SK-N-SH treated with all-trans-retinoic acid at 6 μM for 48 hours (cell line): ENCODE measurements around the gene ADAP1.

Experiments
- ATAC-seq: fragments of 200-7000 bp; cut with Tn5 transposase; 3 replicates; pipeline ENCODE4 v1.9.1; 2020; ENCODE audit warnings: mild to moderate bottlenecking, moderate library complexity
- ARNTL ChIP-seq: fragments of 450-650 bp; formaldehyde crosslinking; IDR thresholded peaks from 2 replicates; pipeline ENCODE4 v1.5.0; 2020; ENCODE audit warnings: low read depth, mild to moderate bottlenecking, moderate library complexity, borderline replicate concordance
- BACH2 ChIP-seq: fragments of 250-450 bp; sonication (Bioruptor Pico); IDR thresholded peaks from 2 replicates; pipeline ENCODE4 v1.9.0; 2021; ENCODE audit warnings: mild to moderate bottlenecking, borderline replicate concordance
- ESRRG ChIP-seq: fragments of 250-450 bp; sonication (Bioruptor Pico); IDR thresholded peaks from 2 replicates; pipeline ENCODE4 v1.6.1; 2021; ENCODE audit warnings: mild to moderate bottlenecking
- GLIS3 ChIP-seq: fragments of 250-450 bp; sonication (Bioruptor Pico); IDR thresholded peaks from 2 replicates; pipeline ENCODE4 v1.5.0; 2020; ENCODE audit warnings: mild to moderate bottlenecking, moderate library complexity
- ISL1 ChIP-seq: fragments of 250-450 bp; sonication (Bioruptor Pico); IDR thresholded peaks from 2 replicates; pipeline ENCODE4 v2.1.2; 2022; ENCODE audit warnings: mild to moderate bottlenecking, moderate library complexity
- OSR1 ChIP-seq: fragments of 250-450 bp; sonication (Bioruptor Pico); IDR thresholded peaks from 2 replicates; pipeline ENCODE4 v1.8.0; 2022; ENCODE audit warnings: moderate library complexity, mild to moderate bottlenecking, inconsistent platforms
- PPARA ChIP-seq: fragments of 250-450 bp; sonication (Bioruptor Pico); IDR thresholded peaks from 2 replicates; pipeline ENCODE4 v1.5.0; 2020; ENCODE audit warnings: mild to moderate bottlenecking, borderline replicate concordance
- RARB ChIP-seq: fragments of 250-450 bp; sonication (Bioruptor Pico); IDR thresholded peaks from 2 replicates; pipeline ENCODE4 v1.8.0; 2021; ENCODE audit warnings: mild to moderate bottlenecking, moderate library complexity
- TCF4 ChIP-seq: fragments of 250-450 bp; sonication (Bioruptor Pico); IDR thresholded peaks from 2 replicates; pipeline ENCODE4 v1.8.0; 2021; ENCODE audit warnings: mild to moderate bottlenecking, moderate library complexity, borderline replicate concordance
- TOX ChIP-seq: fragments of 250-450 bp; sonication (Bioruptor Pico); IDR thresholded peaks from 2 replicates; pipeline ENCODE4 v1.8.0; 2021; ENCODE audit warnings: mild to moderate bottlenecking, moderate library complexity, borderline replicate concordance
- ZFP3 ChIP-seq: fragments of 250-450 bp; sonication (Bioruptor Pico); IDR thresholded peaks from 2 replicates; pipeline ENCODE4 v1.5.0; 2020; ENCODE audit warnings: mild to moderate bottlenecking, moderate library complexity
- ZFP30 ChIP-seq: fragments of 450-650 bp; formaldehyde crosslinking; IDR thresholded peaks from 2 replicates; pipeline ENCODE4 v1.5.0; 2022; ENCODE audit warnings: mild to moderate bottlenecking, moderate library complexity
- ZNF565 ChIP-seq: fragments of 450-650 bp; formaldehyde crosslinking; conservative IDR thresholded peaks from 2 replicates; pipeline ENCODE4 v1.5.0; 2020; ENCODE audit warnings: low read depth, mild to moderate bottlenecking, moderate library complexity
- ZNF70 ChIP-seq: fragments of 450-650 bp; formaldehyde crosslinking; IDR thresholded peaks from 2 replicates; pipeline ENCODE4 v1.5.0; 2020; ENCODE audit warnings: mild to moderate bottlenecking, moderate library complexity
- ZNF8 ChIP-seq: fragments of 450-650 bp; formaldehyde crosslinking; IDR thresholded peaks from 2 replicates; pipeline ENCODE4 v1.5.0; 2020; ENCODE audit warnings: mild to moderate bottlenecking, moderate library complexity
- TF ChIP-seq, protein P1 (sequence below): fragments of 250-450 bp; sonication (Bioruptor Pico); IDR thresholded peaks from 2 replicates; pipeline ENCODE4 v1.5.1; 2020; ENCODE audit warnings: low read depth, mild to moderate bottlenecking, moderate library complexity
- TF ChIP-seq, protein P2 (sequence below): fragments of 250-450 bp; sonication (Bioruptor Pico); IDR thresholded peaks from 2 replicates; pipeline ENCODE4 v1.8.0; 2020; ENCODE audit warnings: mild to moderate bottlenecking, moderate library complexity, borderline replicate concordance
- TF ChIP-seq, protein P3 (sequence below): fragments of 250-450 bp; sonication (Bioruptor Pico); IDR thresholded peaks from 2 replicates; pipeline ENCODE4 v1.5.0; 2020; ENCODE audit warnings: mild to moderate bottlenecking, moderate library complexity
- TF ChIP-seq, protein P4 (sequence below): fragments of 250-450 bp; sonication (Bioruptor Pico); IDR thresholded peaks from 2 replicates; pipeline ENCODE4 v1.8.0; 2021; ENCODE audit warnings: low read depth, mild to moderate bottlenecking, moderate library complexity, borderline replicate concordance
- TF ChIP-seq, protein P5 (sequence below): fragments of 250-450 bp; sonication (Bioruptor Pico); IDR thresholded peaks from 2 replicates; pipeline ENCODE4 v1.5.1; 2021; ENCODE audit warnings: mild to moderate bottlenecking, moderate library complexity

Gene ADAP1

DNA sequence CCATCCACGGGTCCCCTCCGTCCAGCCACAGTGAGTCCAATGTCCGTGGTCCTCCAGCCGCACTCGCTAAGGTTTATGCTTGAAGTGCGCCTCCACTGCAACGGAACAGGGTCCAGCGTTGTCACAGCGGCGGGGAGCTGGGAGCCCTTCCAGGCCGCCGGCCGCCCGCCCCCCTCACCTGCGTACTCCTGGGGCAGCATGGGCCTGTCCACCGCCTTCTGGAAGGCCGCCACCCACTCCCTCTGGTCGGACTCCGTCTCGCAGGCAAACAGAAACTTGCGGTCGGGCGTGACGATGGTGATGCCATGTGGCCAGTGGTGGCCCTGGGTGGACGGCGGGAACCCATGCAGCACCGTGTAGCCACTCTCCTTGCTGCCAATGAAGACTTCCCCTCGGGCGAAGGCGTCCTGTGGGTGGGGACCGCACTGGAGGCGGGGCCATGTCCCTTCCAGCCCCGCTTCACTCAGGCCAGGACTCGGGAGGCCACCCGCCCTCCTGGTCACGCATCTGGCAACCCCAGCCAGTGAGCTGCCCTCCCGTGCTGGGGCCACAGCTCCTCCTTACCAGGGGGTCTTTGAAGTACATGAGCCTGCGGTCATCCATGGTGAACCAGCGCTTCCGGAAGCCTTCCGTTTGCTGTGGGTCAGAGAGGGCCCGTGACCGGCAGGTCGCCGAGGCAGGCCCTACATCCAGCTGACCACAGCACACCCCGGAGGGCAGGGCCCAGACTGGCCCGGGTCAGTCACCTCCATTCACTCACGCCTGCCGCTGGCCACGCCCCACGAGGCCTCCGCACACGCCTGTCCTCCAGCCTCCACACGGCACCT is 55.4 kb downstream of the ADAP1 start:
- ATAC-seq, result no peak
- TF ChIP-seq BACH2 (CRISPR knock-in tag) (no peak), GLIS3 (no peak), ARNTL (CRISPR knock-in tag) (no peak), ZNF565 (no peak), TOX (CRISPR knock-in tag) (no peak), OSR1 (no peak)
- TF ChIP-seq, protein P1, sequence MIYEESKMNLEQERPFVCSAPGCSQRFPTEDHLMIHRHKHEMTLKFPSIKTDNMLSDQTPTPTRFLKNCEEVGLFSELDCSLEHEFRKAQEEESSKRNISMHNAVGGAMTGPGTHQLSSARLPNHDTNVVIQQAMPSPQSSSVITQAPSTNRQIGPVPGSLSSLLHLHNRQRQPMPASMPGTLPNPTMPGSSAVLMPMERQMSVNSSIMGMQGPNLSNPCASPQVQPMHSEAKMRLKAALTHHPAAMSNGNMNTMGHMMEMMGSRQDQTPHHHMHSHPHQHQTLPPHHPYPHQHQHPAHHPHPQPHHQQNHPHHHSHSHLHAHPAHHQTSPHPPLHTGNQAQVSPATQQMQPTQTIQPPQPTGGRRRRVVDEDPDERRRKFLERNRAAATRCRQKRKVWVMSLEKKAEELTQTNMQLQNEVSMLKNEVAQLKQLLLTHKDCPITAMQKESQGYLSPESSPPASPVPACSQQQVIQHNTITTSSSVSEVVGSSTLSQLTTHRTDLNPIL (CRISPR knock-in tag), result no peak
- TF ChIP-seq, protein P2, sequence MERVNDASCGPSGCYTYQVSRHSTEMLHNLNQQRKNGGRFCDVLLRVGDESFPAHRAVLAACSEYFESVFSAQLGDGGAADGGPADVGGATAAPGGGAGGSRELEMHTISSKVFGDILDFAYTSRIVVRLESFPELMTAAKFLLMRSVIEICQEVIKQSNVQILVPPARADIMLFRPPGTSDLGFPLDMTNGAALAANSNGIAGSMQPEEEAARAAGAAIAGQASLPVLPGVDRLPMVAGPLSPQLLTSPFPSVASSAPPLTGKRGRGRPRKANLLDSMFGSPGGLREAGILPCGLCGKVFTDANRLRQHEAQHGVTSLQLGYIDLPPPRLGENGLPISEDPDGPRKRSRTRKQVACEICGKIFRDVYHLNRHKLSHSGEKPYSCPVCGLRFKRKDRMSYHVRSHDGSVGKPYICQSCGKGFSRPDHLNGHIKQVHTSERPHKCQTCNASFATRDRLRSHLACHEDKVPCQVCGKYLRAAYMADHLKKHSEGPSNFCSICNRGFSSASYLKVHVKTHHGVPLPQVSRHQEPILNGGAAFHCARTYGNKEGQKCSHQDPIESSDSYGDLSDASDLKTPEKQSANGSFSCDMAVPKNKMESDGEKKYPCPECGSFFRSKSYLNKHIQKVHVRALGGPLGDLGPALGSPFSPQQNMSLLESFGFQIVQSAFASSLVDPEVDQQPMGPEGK (CRISPR knock-in tag), result no peak

DNA sequence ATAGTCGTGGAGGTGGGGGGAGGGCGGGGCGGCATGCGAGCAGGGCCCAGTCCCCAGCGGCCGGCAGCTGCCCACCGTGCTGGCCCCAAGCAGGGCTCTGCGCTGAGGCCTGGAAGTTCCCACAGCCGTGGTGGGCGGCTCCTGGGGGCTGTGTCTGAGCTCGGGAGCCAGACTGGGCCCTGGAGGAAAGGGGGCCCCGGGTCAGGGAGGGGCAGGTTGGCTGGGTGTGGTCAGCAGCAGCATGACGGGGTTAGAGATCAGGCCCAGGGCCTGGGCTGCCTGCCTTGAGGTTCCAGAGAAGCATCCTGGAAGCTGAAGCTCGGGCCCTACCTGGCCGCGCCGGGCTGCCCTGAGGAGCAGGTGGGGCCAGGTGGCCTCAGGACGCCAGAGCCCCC is 56.0 kb downstream of the ADAP1 start:
- TF ChIP-seq ZNF565, result no peak
- TF ChIP-seq TCF4, result no peak
- TF ChIP-seq ZFP3 (CRISPR knock-in tag), result no peak
- TF ChIP-seq ZFP30 (CRISPR knock-in tag), result no peak
- no peak for TF ChIP-seq BACH2 (CRISPR knock-in tag)
- TF ChIP-seq, protein P3, sequence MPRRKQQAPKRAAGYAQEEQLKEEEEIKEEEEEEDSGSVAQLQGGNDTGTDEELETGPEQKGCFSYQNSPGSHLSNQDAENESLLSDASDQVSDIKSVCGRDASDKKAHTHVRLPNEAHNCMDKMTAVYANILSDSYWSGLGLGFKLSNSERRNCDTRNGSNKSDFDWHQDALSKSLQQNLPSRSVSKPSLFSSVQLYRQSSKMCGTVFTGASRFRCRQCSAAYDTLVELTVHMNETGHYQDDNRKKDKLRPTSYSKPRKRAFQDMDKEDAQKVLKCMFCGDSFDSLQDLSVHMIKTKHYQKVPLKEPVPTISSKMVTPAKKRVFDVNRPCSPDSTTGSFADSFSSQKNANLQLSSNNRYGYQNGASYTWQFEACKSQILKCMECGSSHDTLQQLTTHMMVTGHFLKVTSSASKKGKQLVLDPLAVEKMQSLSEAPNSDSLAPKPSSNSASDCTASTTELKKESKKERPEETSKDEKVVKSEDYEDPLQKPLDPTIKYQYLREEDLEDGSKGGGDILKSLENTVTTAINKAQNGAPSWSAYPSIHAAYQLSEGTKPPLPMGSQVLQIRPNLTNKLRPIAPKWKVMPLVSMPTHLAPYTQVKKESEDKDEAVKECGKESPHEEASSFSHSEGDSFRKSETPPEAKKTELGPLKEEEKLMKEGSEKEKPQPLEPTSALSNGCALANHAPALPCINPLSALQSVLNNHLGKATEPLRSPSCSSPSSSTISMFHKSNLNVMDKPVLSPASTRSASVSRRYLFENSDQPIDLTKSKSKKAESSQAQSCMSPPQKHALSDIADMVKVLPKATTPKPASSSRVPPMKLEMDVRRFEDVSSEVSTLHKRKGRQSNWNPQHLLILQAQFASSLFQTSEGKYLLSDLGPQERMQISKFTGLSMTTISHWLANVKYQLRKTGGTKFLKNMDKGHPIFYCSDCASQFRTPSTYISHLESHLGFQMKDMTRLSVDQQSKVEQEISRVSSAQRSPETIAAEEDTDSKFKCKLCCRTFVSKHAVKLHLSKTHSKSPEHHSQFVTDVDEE (CRISPR knock-in tag), result no peak
- TF ChIP-seq ESRRG (CRISPR knock-in tag), result no peak
- TF ChIP-seq, protein P4, sequence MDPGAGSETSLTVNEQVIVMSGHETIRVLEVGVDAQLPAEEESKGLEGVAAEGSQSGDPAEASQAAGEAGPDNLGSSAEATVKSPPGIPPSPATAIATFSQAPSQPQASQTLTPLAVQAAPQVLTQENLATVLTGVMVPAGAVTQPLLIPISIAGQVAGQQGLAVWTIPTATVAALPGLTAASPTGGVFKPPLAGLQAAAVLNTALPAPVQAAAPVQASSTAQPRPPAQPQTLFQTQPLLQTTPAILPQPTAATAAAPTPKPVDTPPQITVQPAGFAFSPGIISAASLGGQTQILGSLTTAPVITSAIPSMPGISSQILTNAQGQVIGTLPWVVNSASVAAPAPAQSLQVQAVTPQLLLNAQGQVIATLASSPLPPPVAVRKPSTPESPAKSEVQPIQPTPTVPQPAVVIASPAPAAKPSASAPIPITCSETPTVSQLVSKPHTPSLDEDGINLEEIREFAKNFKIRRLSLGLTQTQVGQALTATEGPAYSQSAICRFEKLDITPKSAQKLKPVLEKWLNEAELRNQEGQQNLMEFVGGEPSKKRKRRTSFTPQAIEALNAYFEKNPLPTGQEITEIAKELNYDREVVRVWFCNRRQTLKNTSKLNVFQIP (CRISPR knock-in tag), result no peak
- no peak for TF ChIP-seq ZNF70 (CRISPR knock-in tag)
- no peak for TF ChIP-seq GLIS3
- no peak for TF ChIP-seq ARNTL (CRISPR knock-in tag)
- TF ChIP-seq PPARA (CRISPR knock-in tag), result no peak
- TF ChIP-seq, protein P5, sequence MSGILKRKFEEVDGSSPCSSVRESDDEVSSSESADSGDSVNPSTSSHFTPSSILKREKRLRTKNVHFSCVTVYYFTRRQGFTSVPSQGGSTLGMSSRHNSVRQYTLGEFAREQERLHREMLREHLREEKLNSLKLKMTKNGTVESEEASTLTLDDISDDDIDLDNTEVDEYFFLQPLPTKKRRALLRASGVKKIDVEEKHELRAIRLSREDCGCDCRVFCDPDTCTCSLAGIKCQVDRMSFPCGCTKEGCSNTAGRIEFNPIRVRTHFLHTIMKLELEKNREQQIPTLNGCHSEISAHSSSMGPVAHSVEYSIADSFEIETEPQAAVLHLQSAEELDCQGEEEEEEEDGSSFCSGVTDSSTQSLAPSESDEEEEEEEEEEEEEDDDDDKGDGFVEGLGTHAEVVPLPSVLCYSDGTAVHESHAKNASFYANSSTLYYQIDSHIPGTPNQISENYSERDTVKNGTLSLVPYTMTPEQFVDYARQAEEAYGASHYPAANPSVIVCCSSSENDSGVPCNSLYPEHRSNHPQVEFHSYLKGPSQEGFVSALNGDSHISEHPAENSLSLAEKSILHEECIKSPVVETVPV, result no peak
- no peak for TF ChIP-seq ZNF8 (CRISPR knock-in tag)
- TF ChIP-seq OSR1, result no peak
- no peak for TF ChIP-seq RARB (CRISPR knock-in tag)
- no peak for TF ChIP-seq ISL1 (CRISPR knock-in tag)
- TF ChIP-seq, protein P2 (CRISPR knock-in tag), result no peak
- ATAC-seq, result no peak
